ENCODE results near the gene CASP5. TPM values are rescaled to one million over a fixed set of nuclear protein-coding genes. Genes with fewer than 3 reads are reported as not detected.

Gene CASP5
- total and polyA plus RNA-seq, 8 donors: 0.13 to 3.3 (median 0.28) TPM; not detected in 2

GRCh38 chr11:105005451-105005845, 17.5 kb downstream of the CASP5 start:
- no peak for TF ChIP-seq CTCF (IDR thresholded peaks at IDR 0.05)
- no peaks in the 10 kb centered on the region for H3K27me3 ChIP-seq
- DNase-seq (no peak), ATAC-seq (no peak)
- intact Hi-C loops (cut with DNase I): no loop called here
- H3K9me3 ChIP-seq: no peaks in the 10 kb centered on the region
- H3K36me3 ChIP-seq: no peaks in the 10 kb centered on the region
- H3K4me1 ChIP-seq: no peaks in the 10 kb centered on the region
- no peak overlapping the region for H3K27ac ChIP-seq
- no peak overlapping the region for H3K4me3 ChIP-seq

- Histone ChIP-seq H3K4me3 (no peak overlapping the region), H3K27ac (no peak overlapping the region), H3K36me3 (no peaks in the 10 kb centered on the region), H3K9me3 (no peaks in the 10 kb centered on the region), H3K27me3 (no peaks in the 10 kb centered on the region), H3K4me1 (no peaks in the 10 kb centered on the region)
- intact Hi-C loops (cut with DNase I): no loop called here
- DNase-seq (no peak), ATAC-seq (no peak)
- no peak for TF ChIP-seq CTCF (IDR thresholded peaks at IDR 0.05)
These were observed 18.9 kb downstream of the CASP5 start for GRCh38 chr11:105004021-105004420.

- H3K36me3 ChIP-seq: no peaks in the 10 kb centered on the region
- ATAC-seq: no peak
- H3K27me3 ChIP-seq: no peaks in the 10 kb centered on the region
- intact Hi-C loops (cut with DNase I): no loop called here
- no peak overlapping the region for H3K27ac ChIP-seq
- DNase-seq: no peak
- H3K4me3 ChIP-seq: no peak overlapping the region
- no peaks in the 10 kb centered on the region for H3K9me3 ChIP-seq
- no peaks in the 10 kb centered on the region for H3K4me1 ChIP-seq
- no peak for TF ChIP-seq CTCF (IDR thresholded peaks at IDR 0.05)
These were observed 19.8 kb downstream of the CASP5 start for GRCh38 chr11:105003151-105003550.

GRCh38 chr11:105000797-105001196, 22.2 kb downstream of the CASP5 start:
- no peaks in the 10 kb centered on the region for H3K9me3 ChIP-seq
- ATAC-seq (peak; percentile 56), DNase-seq (peak in 1 of 4 donors; percentile 55)
- intact Hi-C loops (cut with DNase I): no loop called here
- peak; percentile 39 to 69 for TF ChIP-seq CTCF (IDR thresholded peaks at IDR 0.05)
- no peaks in the 10 kb centered on the region for H3K4me1 ChIP-seq
- H3K27me3 ChIP-seq: no peaks in the 10 kb centered on the region
- no peaks in the 10 kb centered on the region for H3K36me3 ChIP-seq
- no peak overlapping the region for H3K4me3 ChIP-seq
- no peak overlapping the region for H3K27ac ChIP-seq

- TF ChIP-seq CTCF (IDR thresholded peaks at IDR 0.05): no peak
- DNase-seq (no peak), ATAC-seq (no peak)
- Histone ChIP-seq H3K4me1 (no peaks in the 10 kb centered on the region), H3K27me3 (no peaks in the 10 kb centered on the region), H3K9me3 (no peaks in the 10 kb centered on the region), H3K4me3 (no peak overlapping the region), H3K36me3 (no peaks in the 10 kb centered on the region), H3K27ac (no peak overlapping the region)
- intact Hi-C loops (cut with DNase I): no loop called here
These were observed 22.8 kb downstream of the CASP5 start for GRCh38 chr11:105000167-105000566.

All from left lung (tissue), 10 donors.